ENCODE measurements around the gene KRTAP2-1.
"Not testable (repeated sequence)": the region's sequence is repeated elsewhere in the genome, so short reads cannot be mapped to it uniquely, and the experiment has no call there.

DNA sequence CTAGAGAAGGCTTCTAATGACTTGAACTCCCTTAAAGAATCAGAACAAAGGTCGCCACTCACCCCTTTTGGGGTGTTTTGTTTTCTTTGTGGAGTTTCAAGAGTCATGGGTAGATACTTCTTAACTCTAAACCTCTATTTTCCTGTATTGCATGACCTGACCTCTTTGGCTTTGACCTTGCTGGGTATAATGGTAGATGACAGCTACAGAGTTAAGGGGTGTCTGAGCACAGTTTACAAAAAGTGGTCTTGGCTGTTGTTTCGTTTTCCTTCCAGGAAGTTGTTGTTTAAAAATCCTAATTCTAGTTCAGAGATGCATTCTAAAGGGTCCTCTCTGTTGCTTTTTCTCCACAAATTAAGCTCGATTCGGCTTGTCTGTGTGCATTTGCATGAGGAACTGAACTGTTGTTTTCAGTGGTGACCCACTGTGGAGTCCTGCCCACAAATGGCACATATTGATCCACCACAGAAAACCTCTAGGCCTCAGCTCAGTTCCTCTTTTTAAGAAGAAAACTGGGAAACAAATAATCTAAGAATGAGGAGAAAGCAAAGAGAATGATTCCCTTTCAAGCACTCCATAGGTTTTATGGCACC, 41.7 kb upstream of the KRTAP2-1 start:
- TF ChIP-seq, protein P1, sequence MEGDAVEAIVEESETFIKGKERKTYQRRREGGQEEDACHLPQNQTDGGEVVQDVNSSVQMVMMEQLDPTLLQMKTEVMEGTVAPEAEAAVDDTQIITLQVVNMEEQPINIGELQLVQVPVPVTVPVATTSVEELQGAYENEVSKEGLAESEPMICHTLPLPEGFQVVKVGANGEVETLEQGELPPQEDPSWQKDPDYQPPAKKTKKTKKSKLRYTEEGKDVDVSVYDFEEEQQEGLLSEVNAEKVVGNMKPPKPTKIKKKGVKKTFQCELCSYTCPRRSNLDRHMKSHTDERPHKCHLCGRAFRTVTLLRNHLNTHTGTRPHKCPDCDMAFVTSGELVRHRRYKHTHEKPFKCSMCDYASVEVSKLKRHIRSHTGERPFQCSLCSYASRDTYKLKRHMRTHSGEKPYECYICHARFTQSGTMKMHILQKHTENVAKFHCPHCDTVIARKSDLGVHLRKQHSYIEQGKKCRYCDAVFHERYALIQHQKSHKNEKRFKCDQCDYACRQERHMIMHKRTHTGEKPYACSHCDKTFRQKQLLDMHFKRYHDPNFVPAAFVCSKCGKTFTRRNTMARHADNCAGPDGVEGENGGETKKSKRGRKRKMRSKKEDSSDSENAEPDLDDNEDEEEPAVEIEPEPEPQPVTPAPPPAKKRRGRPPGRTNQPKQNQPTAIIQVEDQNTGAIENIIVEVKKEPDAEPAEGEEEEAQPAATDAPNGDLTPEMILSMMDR (IDR thresholded peaks at IDR 0.05) = not testable (repeated sequence)
- not testable (repeated sequence) for TF ChIP-seq POLR2A (IDR thresholded peaks at IDR 0.05)
